HepG2 (cell line): ENCODE measurements around the gene SLCO2B1. TPM values are rescaled to one million over a fixed set of nuclear protein-coding genes. Genes with fewer than 3 reads are reported as not detected.
A peak's percentile ranks its signal among the peaks of the same experiment; 100 is the strongest.

Experiments used
- DMAP1 ChIP-seq: IDR thresholded peaks from 2 replicates; pipeline ENCODE4 v1.6.1; 2016
- KLF13 ChIP-seq: sonication (generic); formaldehyde crosslinking; IDR thresholded peaks from 2 replicates; pipeline ENCODE4 v1.4.0; 2020; ENCODE audit warnings: mild to moderate bottlenecking, missing genetic modification reagents
- MAZ ChIP-seq, 2 experiments: sonication (generic) in 1 of 2; formaldehyde crosslinking in 1 of 2; IDR thresholded peaks; 2 replicates each; pipeline versions ENCODE4 v1.5.0 to v1.6.1; 2012 to 2020; ENCODE audit warnings: low read depth in 2 of 2, mild to moderate bottlenecking in 2 of 2, borderline replicate concordance in 1 of 2, improper control_type of control experiment in 1 of 2, low read length in 1 of 2, missing genetic modification reagents in 1 of 2, moderate library complexity in 1 of 2
- MBNL3 ChIP-seq: fragments of 250-450 bp; sonication (Bioruptor Pico); conservative IDR thresholded peaks from 2 replicates; pipeline ENCODE4 v1.8.0; 2022; ENCODE audit warnings: mild to moderate bottlenecking, inconsistent platforms
- POLR2G ChIP-seq: fragments of 200-400 bp; formaldehyde crosslinking; IDR thresholded peaks from 2 replicates; pipeline ENCODE4 v1.6.1; 2018; ENCODE audit warnings: mild to moderate bottlenecking, low read depth, low read length, moderate library complexity
- SIX4 ChIP-seq: sonication (generic); formaldehyde crosslinking; IDR thresholded peaks from 2 replicates; pipeline ENCODE4 v1.4.0; 2020; ENCODE audit warnings: missing genetic modification reagents
- SRSF9 ChIP-seq: fragments of 200-400 bp; formaldehyde crosslinking; IDR thresholded peaks from 2 replicates; pipeline ENCODE4 v1.6.1; 2018; ENCODE audit warnings: borderline replicate concordance, mild to moderate bottlenecking, low read depth, low read length; ENCODE audit not compliant: insufficient read depth, poor library complexity, severe bottlenecking
- ZBTB38 ChIP-seq: sonication (generic); formaldehyde crosslinking; IDR thresholded peaks from 2 replicates; pipeline ENCODE4 v1.5.1; 2020; ENCODE audit warnings: mild to moderate bottlenecking, missing genetic modification reagents
- ZBTB42 ChIP-seq: sonication (generic); formaldehyde crosslinking; IDR thresholded peaks from 2 replicates; pipeline ENCODE4 v1.5.0; 2020; ENCODE audit warnings: mild to moderate bottlenecking, missing genetic modification reagents
- ZFP82 ChIP-seq: sonication (generic); formaldehyde crosslinking; IDR thresholded peaks from 2 replicates; pipeline ENCODE4 v1.5.1; 2020; ENCODE audit warnings: mild to moderate bottlenecking, missing genetic modification reagents, borderline replicate concordance
- ZNF121 ChIP-seq: sonication (generic); formaldehyde crosslinking; IDR thresholded peaks from 2 replicates; pipeline ENCODE4 v1.5.0; 2020; ENCODE audit warnings: mild to moderate bottlenecking, missing genetic modification reagents
- ZNF382 ChIP-seq: sonication (generic); formaldehyde crosslinking; IDR thresholded peaks from 2 replicates; pipeline ENCODE4 v1.5.0; 2020; ENCODE audit warnings: missing genetic modification reagents, mild to moderate bottlenecking, borderline replicate concordance
- ZNF549 ChIP-seq: sonication (generic); formaldehyde crosslinking; IDR thresholded peaks from 2 replicates; pipeline ENCODE4 v1.5.0; 2020; ENCODE audit warnings: missing genetic modification reagents
- ZNF747 ChIP-seq: sonication (generic); formaldehyde crosslinking; IDR thresholded peaks from 2 replicates; pipeline ENCODE4 v1.8.1; 2023; ENCODE audit warnings: missing genetic modification reagents, mild to moderate bottlenecking, borderline replicate concordance
- ZSCAN22 ChIP-seq: sonication (generic); formaldehyde crosslinking; IDR thresholded peaks from 2 replicates; pipeline ENCODE4 v1.4.0; 2020; ENCODE audit warnings: mild to moderate bottlenecking, missing genetic modification reagents
- polyA plus RNA-seq, 8 experiments: library from polyadenylated mRNA; depleted of rRNA in 3 of 8; stranded (reverse) in 7 of 8; unstranded in 1 of 8; fragments of >200 nt; fragmentation: Illumina TruSeq in 4 of 8; extraction: Trizol in 4 of 8; gene quantifications; 2 replicates each; pipeline versions ENCODE4 v1.2.1 to v1.2.3, GENCODE V29; 2011 to 2016; ENCODE audit warnings: low read depth in 4 of 8, missing spikeins in 1 of 8, mixed read lengths in 1 of 8; ENCODE audit not compliant: insufficient read depth in 1 of 8
- total RNA-seq, 5 experiments: library from RNA; depleted of rRNA; stranded (reverse); fragments of >200 nt; fragmentation: Illumina TruSeq; extraction: Trizol; gene quantifications; 2 replicates each; pipeline ENCODE4 v1.2.3, GENCODE V29; 2016; ENCODE audit warnings: low read depth in 1 of 5
- TF ChIP-seq, protein P1 (sequence below): sonication (generic); formaldehyde crosslinking; IDR thresholded peaks from 2 replicates; pipeline ENCODE4 v1.8.1; 2022; ENCODE audit warnings: low read depth, mild to moderate bottlenecking, missing genetic modification reagents
- TF ChIP-seq, protein P2 (sequence below): sonication (generic); formaldehyde crosslinking; IDR thresholded peaks from 2 replicates; pipeline ENCODE4 v1.4.0; 2020; ENCODE audit warnings: missing genetic modification reagents
- TF ChIP-seq, protein P3 (sequence below): sonication (generic); formaldehyde crosslinking; IDR thresholded peaks from 2 replicates; pipeline ENCODE4 v1.8.0; 2023; ENCODE audit warnings: mild to moderate bottlenecking, missing genetic modification reagents

Gene SLCO2B1
- total and polyA plus RNA-seq, 2 of the 13 experiments (the other 11 are each of a cell fraction or from before 2014, with no cell fraction given) = 15.3 to 19.8 TPM

DNA sequence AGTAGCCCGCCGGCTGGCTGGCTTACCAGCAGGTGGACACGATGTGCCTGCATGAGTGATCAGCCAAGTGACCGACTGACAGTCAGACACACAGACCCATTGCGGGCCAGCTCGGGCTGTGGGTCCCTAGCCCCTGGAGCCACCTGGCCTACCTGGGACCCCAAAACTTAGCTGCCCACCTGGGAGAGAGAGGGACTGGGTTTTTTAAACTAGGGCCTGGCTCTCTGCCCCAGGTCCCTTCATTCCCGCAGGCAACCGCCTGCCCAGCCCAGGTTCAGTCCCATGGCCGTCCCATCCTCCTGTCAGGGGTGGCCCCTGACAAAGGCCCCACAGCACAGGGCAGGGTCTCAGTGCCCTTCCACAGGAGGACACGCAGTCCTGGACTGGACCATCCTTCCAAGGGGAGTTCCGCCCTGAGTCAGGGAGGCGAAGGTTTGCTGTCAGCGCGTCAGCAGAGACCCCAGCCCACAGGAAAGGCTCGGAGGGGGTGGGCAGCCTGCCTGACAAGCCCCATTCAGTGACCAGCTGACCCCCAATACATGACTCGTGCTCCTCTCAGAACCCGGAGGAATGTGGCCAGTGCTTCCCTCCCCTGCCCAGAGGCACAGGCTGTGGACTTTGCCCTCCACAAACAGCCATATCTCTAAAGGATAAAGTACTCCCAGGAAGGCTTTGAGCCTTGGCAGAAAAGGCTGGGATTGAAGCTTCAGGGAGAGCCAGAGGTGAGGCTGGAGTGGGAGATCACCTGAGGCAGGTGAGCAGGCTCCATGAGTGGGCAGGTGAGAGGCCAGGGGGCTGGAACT, 8.4 kb downstream of the SLCO2B1 start (continued):
- TF ChIP-seq ZNF121 (no peak), ZNF747 (CRISPR knock-in tag) (no peak), KLF13 (CRISPR knock-in tag) (0 out of 2 replicates have a peak, but pooled peaks have one; percentile 30), ZSCAN22 (CRISPR knock-in tag) (no peak), ZFP82 (CRISPR knock-in tag) (no peak), DMAP1 (no peak; the same call in 1 of the 2 replicates), ZBTB38 (CRISPR knock-in tag) (peak; percentile 98), POLR2G (peak; percentile 74), ZNF549 (CRISPR knock-in tag) (no peak), MAZ (IDR thresholded peaks at IDR 0.05; ENCODE audit: borderline replicate concordance, low read depth, low read length) (no peak), MAZ (CRISPR knock-in tag; IDR thresholded peaks at IDR 0.05; ENCODE audit: low read depth) (0 out of 2 replicates have a peak, but pooled peaks have one; percentile 18), ZBTB42 (CRISPR knock-in tag) (no peak), MBNL3 (CRISPR knock-in tag) (no peak), ZNF382 (no peak), SRSF9 (no peak), SIX4 (CRISPR knock-in tag) (no peak)
- TF ChIP-seq, protein P1, sequence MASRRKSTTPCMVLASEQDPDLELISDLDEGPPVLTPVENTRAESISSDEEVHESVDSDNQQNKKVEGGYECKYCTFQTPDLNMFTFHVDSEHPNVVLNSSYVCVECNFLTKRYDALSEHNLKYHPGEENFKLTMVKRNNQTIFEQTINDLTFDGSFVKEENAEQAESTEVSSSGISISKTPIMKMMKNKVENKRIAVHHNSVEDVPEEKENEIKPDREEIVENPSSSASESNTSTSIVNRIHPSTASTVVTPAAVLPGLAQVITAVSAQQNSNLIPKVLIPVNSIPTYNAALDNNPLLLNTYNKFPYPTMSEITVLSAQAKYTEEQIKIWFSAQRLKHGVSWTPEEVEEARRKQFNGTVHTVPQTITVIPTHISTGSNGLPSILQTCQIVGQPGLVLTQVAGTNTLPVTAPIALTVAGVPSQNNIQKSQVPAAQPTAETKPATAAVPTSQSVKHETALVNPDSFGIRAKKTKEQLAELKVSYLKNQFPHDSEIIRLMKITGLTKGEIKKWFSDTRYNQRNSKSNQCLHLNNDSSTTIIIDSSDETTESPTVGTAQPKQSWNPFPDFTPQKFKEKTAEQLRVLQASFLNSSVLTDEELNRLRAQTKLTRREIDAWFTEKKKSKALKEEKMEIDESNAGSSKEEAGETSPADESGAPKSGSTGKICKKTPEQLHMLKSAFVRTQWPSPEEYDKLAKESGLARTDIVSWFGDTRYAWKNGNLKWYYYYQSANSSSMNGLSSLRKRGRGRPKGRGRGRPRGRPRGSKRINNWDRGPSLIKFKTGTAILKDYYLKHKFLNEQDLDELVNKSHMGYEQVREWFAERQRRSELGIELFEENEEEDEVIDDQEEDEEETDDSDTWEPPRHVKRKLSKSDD (CRISPR knock-in tag) = peak; percentile 74; the same call in 1 of the 2 replicates
- TF ChIP-seq, protein P2, sequence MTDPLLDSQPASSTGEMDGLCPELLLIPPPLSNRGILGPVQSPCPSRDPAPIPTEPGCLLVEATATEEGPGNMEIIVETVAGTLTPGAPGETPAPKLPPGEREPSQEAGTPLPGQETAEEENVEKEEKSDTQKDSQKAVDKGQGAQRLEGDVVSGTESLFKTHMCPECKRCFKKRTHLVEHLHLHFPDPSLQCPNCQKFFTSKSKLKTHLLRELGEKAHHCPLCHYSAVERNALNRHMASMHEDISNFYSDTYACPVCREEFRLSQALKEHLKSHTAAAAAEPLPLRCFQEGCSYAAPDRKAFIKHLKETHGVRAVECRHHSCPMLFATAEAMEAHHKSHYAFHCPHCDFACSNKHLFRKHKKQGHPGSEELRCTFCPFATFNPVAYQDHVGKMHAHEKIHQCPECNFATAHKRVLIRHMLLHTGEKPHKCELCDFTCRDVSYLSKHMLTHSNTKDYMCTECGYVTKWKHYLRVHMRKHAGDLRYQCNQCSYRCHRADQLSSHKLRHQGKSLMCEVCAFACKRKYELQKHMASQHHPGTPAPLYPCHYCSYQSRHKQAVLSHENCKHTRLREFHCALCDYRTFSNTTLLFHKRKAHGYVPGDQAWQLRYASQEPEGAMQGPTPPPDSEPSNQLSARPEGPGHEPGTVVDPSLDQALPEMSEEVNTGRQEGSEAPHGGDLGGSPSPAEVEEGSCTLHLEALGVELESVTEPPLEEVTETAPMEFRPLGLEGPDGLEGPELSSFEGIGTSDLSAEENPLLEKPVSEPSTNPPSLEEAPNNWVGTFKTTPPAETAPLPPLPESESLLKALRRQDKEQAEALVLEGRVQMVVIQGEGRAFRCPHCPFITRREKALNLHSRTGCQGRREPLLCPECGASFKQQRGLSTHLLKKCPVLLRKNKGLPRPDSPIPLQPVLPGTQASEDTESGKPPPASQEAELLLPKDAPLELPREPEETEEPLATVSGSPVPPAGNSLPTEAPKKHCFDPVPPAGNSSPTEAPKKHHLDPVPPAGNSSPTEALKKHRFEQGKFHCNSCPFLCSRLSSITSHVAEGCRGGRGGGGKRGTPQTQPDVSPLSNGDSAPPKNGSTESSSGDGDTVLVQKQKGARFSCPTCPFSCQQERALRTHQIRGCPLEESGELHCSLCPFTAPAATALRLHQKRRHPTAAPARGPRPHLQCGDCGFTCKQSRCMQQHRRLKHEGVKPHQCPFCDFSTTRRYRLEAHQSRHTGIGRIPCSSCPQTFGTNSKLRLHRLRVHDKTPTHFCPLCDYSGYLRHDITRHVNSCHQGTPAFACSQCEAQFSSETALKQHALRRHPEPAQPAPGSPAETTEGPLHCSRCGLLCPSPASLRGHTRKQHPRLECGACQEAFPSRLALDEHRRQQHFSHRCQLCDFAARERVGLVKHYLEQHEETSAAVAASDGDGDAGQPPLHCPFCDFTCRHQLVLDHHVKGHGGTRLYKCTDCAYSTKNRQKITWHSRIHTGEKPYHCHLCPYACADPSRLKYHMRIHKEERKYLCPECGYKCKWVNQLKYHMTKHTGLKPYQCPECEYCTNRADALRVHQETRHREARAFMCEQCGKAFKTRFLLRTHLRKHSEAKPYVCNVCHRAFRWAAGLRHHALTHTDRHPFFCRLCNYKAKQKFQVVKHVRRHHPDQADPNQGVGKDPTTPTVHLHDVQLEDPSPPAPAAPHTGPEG (CRISPR knock-in tag) = no peak
- TF ChIP-seq, protein P3, sequence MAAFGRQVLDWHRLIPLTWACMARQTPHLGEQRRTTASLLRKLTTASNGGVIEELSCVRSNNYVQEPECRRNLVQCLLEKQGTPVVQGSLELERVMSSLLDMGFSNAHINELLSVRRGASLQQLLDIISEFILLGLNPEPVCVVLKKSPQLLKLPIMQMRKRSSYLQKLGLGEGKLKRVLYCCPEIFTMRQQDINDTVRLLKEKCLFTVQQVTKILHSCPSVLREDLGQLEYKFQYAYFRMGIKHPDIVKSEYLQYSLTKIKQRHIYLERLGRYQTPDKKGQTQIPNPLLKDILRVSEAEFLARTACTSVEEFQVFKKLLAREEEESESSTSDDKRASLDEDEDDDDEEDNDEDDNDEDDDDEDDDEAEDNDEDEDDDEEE = no peak
